ENCODE results near the gene SERPINH1. TPM values are rescaled to one million over a fixed set of nuclear protein-coding genes. Genes with fewer than 3 reads are reported as not detected.

SERPINH1 gene
- total and polyA plus RNA-seq, 2 donors (not counting 3 experiments of a cell fraction or from before 2014, with no cell fraction given), result 409 to 816 TPM

GRCh38 chr11:75570559-75571139 lies 8.6 kb downstream of the SERPINH1 start:
- Histone ChIP-seq H3K9me3 (replicated peaks; ENCODE audit: control insufficient read depth, insufficient read depth, low read length) (no peaks in the 10 kb centered on the region), H3K79me2 (ENCODE audit: control insufficient read depth, insufficient read depth, low read length) (peaks cover 30% of the 10 kb centered on the region), H3K9ac (replicated peaks; ENCODE audit: extremely low read depth, insufficient read depth, low read length) (no peak overlapping the region), H2AFZ (ENCODE audit: low read depth, low read length) (no peak overlapping the region), H3K9me1 (replicated peaks; ENCODE audit: control insufficient read depth, extremely low read depth, insufficient read depth, low read length) (no peaks in the 10 kb centered on the region), H3K27ac (ENCODE audit: insufficient read depth, low read depth, low read length) (no peak overlapping the region), H3K27me3 (ENCODE audit: control insufficient read depth in 2 of 2, insufficient read depth in 2 of 2, low read length in 2 of 2) (no peaks in the 10 kb centered on the region), H4K20me1 (replicated peaks; ENCODE audit: control insufficient read depth, extremely low read depth, insufficient read depth, low read length) (no peaks in the 10 kb centered on the region), H3K36me3 (ENCODE audit: control insufficient read depth in 2 of 2, extremely low read depth in 1 of 2, insufficient read depth in 2 of 2, low read length in 2 of 2) (peaks cover 24 to 68% of the 10 kb centered on the region in 2 experiments), H3K4me3 (replicated peaks in 1 of 3; ENCODE audit: insufficient read depth in 1 of 3, low read depth in 1 of 3, low read length in 3 of 3) (no peak overlapping the region), H3K4me2 (ENCODE audit: insufficient read depth, low read length) (no peak overlapping the region), H3K4me1 (ENCODE audit: control insufficient read depth, extremely low read depth, insufficient read depth, low read length) (peaks cover 10% of the 10 kb centered on the region)
- POLR2A ChIA-PET, result interaction anchor here (0.8 kb wide), 1 partner anchor 16 kb away, joined by 3 read pairs; no protein-coding TSS in a partner anchor
- no peak for DNase-seq (ENCODE audit: low read depth, low spot score)
- no TSS peak for BruUV-seq (replicated peaks)
- CTCF ChIA-PET, result interaction anchor here (0.9 to 1.6 kb wide), 3 partner anchors 12 to 27 kb away, joined by 3 read pairs; no protein-coding TSS in a partner anchor
- dilution Hi-C loops (cut with MboI; ENCODE audit: extremely low pct_ligation_motif_present, low sequenced_read_pairs), result no loop called here
- no peak for FAIRE-seq
- intact Hi-C loops (cut with micrococcal nuclease), result no loop called here
- no peak for TF ChIP-seq GATA2 (IDR thresholded peaks at IDR 0.05; ENCODE audit: insufficient read depth, insufficient read length, low read depth, low read length)
- TF ChIP-seq POLR2AphosphoS5 (IDR thresholded peaks at IDR 0.05; ENCODE audit: insufficient read depth, low read depth, low read length), result no peak
- no peak for TF ChIP-seq FOS (IDR thresholded peaks at IDR 0.05; ENCODE audit: borderline replicate concordance, insufficient read depth, low read length)
- TF ChIP-seq CTCF (IDR thresholded peaks at IDR 0.05; ENCODE audit: extremely low read depth in 1 of 2, insufficient read depth in 1 of 2, low read depth in 1 of 2, low read length in 2 of 2), result no peak
- no peak for TF ChIP-seq MAX (IDR thresholded peaks at IDR 0.05; ENCODE audit: insufficient read depth, insufficient read length)
- no peak for TF ChIP-seq POLR2A (IDR thresholded peaks at IDR 0.05; ENCODE audit: low read depth, low read length)
- TF ChIP-seq EZH2 (IDR thresholded peaks at IDR 0.05; ENCODE audit: borderline replicate concordance, low read depth, low read length, severe bottlenecking), result no peak
- TF ChIP-seq JUN (IDR thresholded peaks at IDR 0.05; ENCODE audit: borderline replicate concordance, insufficient read depth, insufficient read length, low read depth), result no peak
- TF ChIP-seq MYC (IDR thresholded peaks at IDR 0.05; ENCODE audit: low read depth, low read length), result no peak
